Mucosa of stomach (tissue), 1 donor: Measurements from ENCODE around the gene WNT11.

Source experiments
- H3K27me3 ChIP-seq: one replicate; pipeline ENCODE4 v1.7.0; 2013; ENCODE audit warnings: mild to moderate bottlenecking, low read length; ENCODE audit not compliant: control insufficient read depth, insufficient read depth
- H3K36me3 ChIP-seq: one replicate; pipeline ENCODE4 v1.7.0; 2013; ENCODE audit warnings: low read length; ENCODE audit not compliant: control insufficient read depth, insufficient read depth
- H3K4me1 ChIP-seq: one replicate; pipeline ENCODE4 v1.7.0; 2013; ENCODE audit warnings: mild to moderate bottlenecking, low read length; ENCODE audit not compliant: control insufficient read depth, insufficient read depth
- H3K4me3 ChIP-seq: one replicate; pipeline ENCODE4 v1.7.0; 2013; ENCODE audit warnings: low read length
- H3K9ac ChIP-seq: one replicate; pipeline ENCODE4 v1.7.0; 2013; ENCODE audit warnings: mild to moderate bottlenecking, low read length, moderate library complexity
- H3K9me3 ChIP-seq: one replicate; pipeline ENCODE4 v1.7.0; 2013; ENCODE audit warnings: mild to moderate bottlenecking, low read length, moderate library complexity; ENCODE audit not compliant: control insufficient read depth
- donor health status: Pancreatic carcinoma.

Gene WNT11

DNA sequence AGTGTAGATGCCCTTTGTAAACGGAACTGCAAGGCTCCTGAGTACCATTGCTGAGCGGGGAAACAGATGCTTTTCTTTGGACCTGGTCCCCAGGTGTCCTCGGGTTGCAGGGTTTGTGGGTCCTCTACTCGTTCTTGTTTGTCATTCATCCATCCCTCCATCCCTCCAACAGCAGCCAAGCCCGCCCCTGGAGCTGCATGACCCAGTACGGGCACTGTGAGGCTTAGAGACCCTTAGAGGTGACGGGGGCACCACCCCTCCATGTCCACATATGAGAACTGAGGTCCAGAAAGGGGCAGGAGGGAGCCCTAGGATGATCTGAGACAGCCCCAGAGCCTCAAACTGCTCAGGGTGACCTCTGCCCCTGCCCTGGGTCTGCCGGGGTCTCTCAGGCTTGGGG, 45.4 kb downstream of the WNT11 start:
- no peak overlapping the region for H3K4me3 ChIP-seq

DNA sequence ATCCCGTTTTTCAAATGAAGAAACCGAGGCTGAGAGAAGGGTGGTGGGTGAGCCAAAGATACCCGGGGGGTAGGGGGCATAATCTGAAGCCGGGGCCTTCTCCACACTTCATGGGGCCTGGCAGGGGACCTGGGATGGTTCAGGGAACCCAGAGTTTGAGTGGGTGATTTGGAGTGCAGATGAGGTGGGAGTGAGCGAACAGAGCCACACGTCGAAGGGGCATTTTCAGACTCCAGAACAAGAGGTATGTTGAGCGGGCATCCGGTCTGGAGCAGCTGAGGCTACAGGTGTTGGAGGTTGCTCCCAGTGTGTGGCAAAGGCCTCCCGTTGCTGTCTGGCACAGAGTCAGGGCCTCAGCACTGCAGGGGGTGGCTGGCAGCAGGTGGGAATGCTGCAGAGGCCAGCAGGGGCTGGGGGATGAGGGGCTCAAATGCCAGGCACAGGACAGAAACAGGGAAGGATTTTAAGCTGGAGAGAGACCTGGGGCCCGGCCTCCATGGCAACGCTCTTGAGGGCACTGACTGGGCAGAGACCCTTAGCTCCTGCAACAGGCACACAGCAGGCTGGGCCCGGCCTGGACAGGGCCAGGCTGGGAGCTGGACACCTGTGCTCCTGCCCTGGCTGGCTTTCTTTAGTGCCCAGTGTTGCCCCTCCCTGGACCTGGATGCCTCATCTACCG, 46.2 kb downstream of the WNT11 start:
- Histone ChIP-seq H3K36me3 (no peaks in the 10 kb centered on the region), H3K9ac (no peak overlapping the region), H3K4me3 (no peak overlapping the region), H3K27me3 (peaks cover 3% of the 10 kb centered on the region), H3K9me3 (no peaks in the 10 kb centered on the region), H3K4me1 (no peaks in the 10 kb centered on the region)

More for the DNA sequence above, 45.4 kb downstream of the WNT11 start:
- H3K36me3 ChIP-seq: no peaks in the 10 kb centered on the region
- no peak overlapping the region for H3K9ac ChIP-seq
- no peaks in the 10 kb centered on the region for H3K9me3 ChIP-seq
- H3K4me1 ChIP-seq: no peaks in the 10 kb centered on the region
- H3K27me3 ChIP-seq: peaks cover 3% of the 10 kb centered on the region

DNA sequence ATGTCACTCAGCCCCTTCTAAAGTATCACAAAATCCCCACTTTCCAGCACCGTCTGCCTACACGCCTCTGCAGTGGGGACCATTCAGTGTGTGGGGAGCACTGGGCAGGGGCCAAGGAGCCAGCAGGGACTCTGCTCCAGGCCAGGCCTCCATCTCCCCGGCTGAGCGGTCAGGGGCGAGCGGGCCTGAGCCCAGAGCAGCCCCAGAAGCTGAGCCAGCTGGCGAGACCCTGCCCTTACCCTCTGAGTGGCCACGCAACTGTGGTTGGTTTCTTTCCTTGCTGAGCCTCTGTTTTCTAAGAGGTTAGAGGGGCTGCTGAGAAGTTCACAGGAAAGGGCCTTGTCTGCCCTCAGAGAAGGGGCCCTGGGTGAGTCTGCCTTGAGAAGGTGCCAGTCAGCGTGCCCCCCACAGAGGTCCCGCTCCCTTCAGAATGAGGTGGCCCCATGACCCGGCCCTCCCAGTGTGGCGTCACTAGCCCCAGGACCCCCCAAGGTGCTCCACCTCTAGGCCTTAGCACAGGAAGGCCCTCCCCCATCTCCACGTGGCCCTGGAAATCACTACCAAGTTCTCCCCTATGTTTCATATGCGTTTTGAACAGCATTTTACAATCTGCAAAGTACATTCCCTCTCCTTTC, 46.9 kb downstream of the WNT11 start:
- no peaks in the 10 kb centered on the region for H3K9me3 ChIP-seq
- no peaks in the 10 kb centered on the region for H3K36me3 ChIP-seq
- H3K27me3 ChIP-seq: peaks cover 3% of the 10 kb centered on the region
- H3K9ac ChIP-seq: no peak overlapping the region
- H3K4me3 ChIP-seq: no peak overlapping the region
- no peaks in the 10 kb centered on the region for H3K4me1 ChIP-seq

DNA sequence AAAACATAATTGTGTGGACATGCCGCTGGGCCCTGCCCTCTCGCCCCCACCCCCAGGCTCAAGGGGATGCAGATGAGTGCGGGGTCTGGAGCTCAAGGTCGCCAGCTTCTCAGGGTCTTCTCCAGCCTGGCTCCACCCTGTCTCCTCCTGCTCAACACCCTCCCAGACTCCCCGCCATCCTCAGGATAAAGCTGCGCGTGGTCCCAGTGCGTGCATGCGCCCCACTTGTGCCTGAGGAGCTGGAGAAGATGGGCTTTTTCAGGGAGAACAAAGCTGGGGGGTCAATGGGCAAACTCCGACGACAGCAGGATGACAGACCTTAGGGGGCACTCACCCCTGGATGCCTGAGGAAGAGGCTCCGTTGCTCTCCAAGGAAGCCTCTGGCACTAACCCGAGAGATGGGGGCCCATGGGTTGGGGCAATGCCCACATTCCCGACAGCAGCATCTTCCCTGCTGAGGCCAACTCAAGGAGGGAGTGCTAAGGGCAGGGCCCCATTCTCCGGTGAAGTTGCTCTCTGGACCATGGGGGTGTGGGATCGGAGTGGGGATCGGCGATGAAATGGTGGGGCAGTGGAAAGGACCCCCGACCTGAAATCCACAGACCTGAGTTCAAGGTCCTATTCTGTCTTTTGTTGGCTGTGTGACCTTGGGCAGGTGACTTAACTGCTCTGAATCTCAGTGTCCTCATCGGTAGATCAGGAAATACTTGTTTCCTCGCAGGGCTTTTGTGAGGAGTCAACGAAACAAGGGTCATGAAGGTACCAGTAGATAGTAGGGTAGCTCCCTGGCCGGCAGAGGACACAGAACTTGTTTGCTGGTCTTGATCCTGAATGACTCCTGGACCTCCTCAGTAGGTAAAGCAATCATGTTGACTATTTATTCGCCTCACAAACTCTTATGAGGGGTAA, 47.7 kb downstream of the WNT11 start:
- H3K36me3 ChIP-seq: no peaks in the 10 kb centered on the region
- peaks cover under 1% of the 10 kb centered on the region for H3K27me3 ChIP-seq
- no peak overlapping the region for H3K4me3 ChIP-seq
- H3K9me3 ChIP-seq: no peaks in the 10 kb centered on the region
- no peaks in the 10 kb centered on the region for H3K4me1 ChIP-seq
- no peak overlapping the region for H3K9ac ChIP-seq

DNA sequence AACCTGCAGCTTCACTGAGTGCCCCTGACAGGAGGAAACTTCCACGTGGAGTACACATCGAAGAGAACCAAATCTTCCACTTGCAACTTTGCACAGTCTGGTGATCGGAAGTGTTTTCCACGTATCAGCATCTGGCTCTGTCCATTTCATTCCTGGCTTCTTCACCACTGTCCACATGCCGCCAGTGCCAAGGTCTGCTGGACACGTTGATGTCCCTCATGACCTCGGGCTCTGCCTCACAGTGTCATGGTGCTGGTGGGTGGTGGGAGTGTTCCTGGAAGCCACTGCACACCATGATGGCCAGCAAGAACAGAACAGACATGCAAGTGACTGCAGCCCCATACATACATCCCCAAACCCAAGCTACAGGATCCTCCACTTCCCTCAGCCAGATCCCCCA, 48.4 kb downstream of the WNT11 start:
- Histone ChIP-seq H3K27me3 (no peaks in the 10 kb centered on the region), H3K4me3 (no peak overlapping the region), H3K9ac (no peak overlapping the region), H3K36me3 (no peaks in the 10 kb centered on the region), H3K9me3 (no peaks in the 10 kb centered on the region), H3K4me1 (no peaks in the 10 kb centered on the region)

DNA sequence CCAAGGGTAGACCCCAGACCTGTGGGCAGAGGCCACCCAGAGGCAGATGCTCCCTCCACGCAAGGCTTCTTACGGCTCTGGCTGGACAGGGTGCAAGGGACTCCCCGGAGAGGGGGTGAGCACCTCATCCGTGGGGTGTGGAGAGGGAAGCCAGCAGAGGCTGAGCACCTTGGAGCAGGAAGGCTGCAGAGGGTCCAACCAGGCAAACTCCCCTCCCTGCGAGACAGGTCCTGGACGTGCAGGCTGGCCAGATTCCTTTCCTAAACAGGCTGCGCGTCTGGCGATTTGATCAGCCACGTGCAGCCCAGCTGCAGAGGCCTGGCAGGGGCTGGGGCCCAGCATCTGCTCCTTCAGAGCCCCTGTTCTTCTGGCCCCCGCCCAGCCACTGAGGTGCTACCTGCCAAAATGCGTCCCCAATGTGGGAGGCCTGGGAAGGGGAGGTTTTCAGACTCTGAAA, 49.3 kb downstream of the WNT11 start:
- Histone ChIP-seq H3K4me3 (no peak overlapping the region), H3K27me3 (no peaks in the 10 kb centered on the region), H3K9ac (no peak overlapping the region), H3K4me1 (peaks cover 8% of the 10 kb centered on the region), H3K9me3 (no peaks in the 10 kb centered on the region), H3K36me3 (no peaks in the 10 kb centered on the region)

DNA sequence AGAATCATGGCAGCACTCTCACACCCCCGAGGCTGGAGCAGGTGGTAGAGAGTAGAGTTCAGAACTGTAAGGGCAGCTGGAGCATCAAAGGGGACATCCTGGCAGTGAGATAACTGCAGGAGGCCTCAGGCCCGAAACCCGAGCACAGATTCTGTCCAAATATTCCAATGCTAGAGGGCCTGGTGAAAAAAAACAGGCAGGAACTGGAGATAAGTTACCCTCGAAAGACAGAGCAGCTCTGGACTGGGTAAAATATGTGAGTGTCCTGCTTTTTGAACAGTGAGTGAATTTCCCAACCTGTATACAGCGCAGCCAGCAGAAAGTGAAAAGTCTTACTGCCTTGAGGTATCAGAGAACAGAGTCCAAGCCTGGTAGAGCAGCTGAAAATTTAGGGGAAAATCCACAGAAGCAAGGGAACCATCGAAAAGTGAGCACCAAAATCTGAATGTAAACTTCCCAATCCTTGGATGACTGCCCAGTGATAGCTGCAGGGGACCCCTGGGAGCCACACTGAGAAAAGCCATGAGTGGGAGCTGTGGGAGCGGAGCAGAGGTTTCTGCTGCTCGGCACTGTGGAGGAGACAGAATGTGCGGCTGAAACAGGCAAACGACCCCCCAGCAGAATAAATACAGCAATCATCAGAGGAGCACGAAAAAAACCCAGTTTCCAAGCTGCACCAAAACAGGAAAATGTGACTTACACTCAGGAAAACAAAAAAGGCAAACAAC, 50.6 kb downstream of the WNT11 start:
- no peaks in the 10 kb centered on the region for H3K36me3 ChIP-seq
- peaks cover 14% of the 10 kb centered on the region for H3K4me1 ChIP-seq
- H3K9me3 ChIP-seq: no peaks in the 10 kb centered on the region
- no peak overlapping the region for H3K9ac ChIP-seq
- no peak overlapping the region for H3K4me3 ChIP-seq
- no peaks in the 10 kb centered on the region for H3K27me3 ChIP-seq

DNA sequence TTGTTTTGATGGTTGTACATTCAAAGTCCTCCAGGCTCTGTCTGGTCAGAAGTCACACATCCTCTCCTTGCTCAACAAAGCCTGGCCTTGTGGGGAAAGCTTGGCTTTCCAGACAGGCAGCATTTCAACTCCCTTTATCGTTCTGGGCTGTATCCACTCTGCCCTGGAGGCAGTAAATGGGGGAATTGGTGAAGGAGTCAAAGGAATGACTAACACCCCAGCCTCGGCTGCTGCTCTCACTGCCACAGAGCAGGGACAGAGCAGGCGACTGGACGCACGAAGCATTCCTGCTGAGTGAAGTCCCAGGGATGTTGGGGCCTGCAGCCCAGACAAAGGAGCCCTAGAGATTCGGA, 52.8 kb downstream of the WNT11 start:
- no peak overlapping the region for H3K9ac ChIP-seq
- H3K36me3 ChIP-seq: no peaks in the 10 kb centered on the region
- no peaks in the 10 kb centered on the region for H3K9me3 ChIP-seq
- peaks cover 21% of the 10 kb centered on the region for H3K4me1 ChIP-seq
- no peaks in the 10 kb centered on the region for H3K27me3 ChIP-seq
- H3K4me3 ChIP-seq: no peak overlapping the region

DNA sequence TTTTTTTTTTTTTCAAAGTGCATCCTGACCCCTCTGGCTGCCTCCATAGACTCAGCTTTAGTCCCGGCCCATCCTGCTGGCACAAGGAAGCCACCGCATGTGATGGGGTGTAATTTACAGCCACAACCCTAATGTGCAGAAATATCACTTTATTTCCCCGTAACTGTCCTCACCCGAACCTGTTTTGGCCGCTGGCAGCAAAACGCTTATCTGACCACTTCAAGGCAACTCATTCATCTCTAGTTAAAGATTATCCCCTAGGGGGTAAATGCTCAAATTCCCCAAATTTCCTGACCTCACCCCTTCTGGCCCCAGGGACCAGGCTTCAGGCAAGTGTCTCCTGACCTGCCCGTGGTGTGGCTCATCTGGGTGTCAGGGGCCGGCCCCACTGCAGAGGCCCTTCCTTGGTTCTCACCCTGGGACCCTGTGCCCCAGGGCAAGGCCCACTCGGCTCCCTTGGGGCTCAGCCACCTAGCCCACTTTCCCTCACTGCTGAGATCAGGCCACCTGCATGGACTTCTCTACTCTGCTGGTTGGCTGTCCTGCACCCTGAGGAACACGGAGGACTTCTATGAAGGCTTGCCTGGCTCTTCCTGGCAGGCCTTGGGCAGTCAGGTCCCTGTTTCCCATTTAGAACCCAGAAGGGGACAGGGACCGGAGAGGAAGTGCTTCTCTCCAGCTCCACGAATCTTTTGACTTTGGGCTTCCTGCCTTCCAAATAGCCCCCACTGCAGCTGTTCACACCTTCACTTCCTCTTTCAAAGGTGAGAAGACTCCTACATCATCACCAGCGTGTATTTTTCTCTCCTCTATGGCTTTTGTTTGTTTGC, 53.3 kb downstream of the WNT11 start:
- Histone ChIP-seq H3K9me3 (no peaks in the 10 kb centered on the region), H3K4me1 (peaks cover 27% of the 10 kb centered on the region), H3K9ac (peak overlapping the region; percentile 51), H3K27me3 (no peaks in the 10 kb centered on the region), H3K4me3 (no peak overlapping the region), H3K36me3 (no peaks in the 10 kb centered on the region)

DNA sequence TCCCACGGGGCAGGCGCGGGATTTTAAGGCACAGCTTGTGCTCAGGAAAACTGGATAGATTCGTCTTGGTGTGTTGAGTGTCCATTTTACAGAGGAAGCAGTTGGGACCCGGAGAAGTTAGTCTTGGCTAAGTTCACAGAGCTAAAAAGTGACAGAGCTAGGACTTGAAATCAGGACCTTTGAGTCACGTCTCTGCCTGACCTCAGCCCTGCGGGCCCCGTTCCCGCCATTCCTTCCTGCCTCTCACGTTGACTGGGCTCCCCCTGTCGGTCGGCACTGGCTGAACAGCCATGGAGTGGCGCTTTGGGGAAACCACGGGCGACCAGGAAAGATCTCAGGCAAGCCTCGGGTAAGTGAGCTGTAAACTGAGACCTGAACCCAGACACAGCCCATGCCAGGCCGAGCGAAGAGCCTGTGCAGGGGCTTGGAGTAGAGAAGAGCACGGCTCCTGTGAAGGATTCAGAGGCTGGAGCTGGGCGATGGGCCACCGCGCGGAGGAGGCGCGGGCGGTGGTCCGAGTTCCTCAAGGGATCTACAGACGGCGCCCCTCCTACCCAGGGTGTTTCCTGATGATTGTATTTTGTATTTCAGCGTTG, 54.1 kb downstream of the WNT11 start:
- no peaks in the 10 kb centered on the region for H3K9me3 ChIP-seq
- no peaks in the 10 kb centered on the region for H3K36me3 ChIP-seq
- H3K4me3 ChIP-seq: no peak overlapping the region
- peak overlapping the region; percentile 51 for H3K9ac ChIP-seq
- peaks cover 30% of the 10 kb centered on the region for H3K4me1 ChIP-seq
- H3K27me3 ChIP-seq: no peaks in the 10 kb centered on the region

DNA sequence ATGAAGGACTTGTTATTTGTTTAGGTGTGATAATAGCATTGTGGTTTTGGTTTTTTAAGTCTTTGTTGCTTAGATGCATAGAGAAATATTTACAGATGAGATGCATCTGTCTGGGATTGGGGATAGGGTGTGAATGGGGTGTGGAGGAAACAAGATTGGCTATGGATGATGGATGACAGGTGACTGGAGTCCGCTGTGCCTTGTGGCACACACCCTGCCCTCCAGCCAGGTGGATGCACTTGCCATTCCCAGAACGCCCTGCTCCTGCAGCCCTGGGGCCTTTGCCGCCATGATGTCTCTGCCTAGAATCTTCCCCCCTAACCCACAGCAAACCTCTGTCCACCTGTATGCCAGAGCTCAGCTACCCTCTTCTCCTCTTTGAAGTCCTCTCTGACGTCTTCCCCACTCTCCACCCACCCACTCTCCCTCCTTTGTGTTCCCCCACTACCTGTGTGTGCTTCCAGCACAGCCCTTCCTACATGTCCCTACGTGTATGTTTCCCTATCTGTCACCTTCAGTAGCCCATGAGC, 54.7 kb downstream of the WNT11 start:
- H3K4me3 ChIP-seq: no peak overlapping the region
- no peaks in the 10 kb centered on the region for H3K36me3 ChIP-seq
- no peak overlapping the region for H3K9ac ChIP-seq
- no peaks in the 10 kb centered on the region for H3K27me3 ChIP-seq
- H3K9me3 ChIP-seq: no peaks in the 10 kb centered on the region
- peaks cover 34% of the 10 kb centered on the region for H3K4me1 ChIP-seq
